Dedifferentiated amniotic fluid mesenchymal stem cell (primary cell): ENCODE measurements around the gene EPB41L5.
"Not testable (repeated sequence)": the region's sequence is repeated elsewhere in the genome, so short reads cannot be mapped to it uniquely, and the experiment has no call there.

Experiments used
- DNase-seq: peaks from one replicate; pipeline ENCODE4 v3.0.0-alpha.2; 2016; ENCODE audit errors: extremely low spot score

Gene EPB41L5

DNA sequence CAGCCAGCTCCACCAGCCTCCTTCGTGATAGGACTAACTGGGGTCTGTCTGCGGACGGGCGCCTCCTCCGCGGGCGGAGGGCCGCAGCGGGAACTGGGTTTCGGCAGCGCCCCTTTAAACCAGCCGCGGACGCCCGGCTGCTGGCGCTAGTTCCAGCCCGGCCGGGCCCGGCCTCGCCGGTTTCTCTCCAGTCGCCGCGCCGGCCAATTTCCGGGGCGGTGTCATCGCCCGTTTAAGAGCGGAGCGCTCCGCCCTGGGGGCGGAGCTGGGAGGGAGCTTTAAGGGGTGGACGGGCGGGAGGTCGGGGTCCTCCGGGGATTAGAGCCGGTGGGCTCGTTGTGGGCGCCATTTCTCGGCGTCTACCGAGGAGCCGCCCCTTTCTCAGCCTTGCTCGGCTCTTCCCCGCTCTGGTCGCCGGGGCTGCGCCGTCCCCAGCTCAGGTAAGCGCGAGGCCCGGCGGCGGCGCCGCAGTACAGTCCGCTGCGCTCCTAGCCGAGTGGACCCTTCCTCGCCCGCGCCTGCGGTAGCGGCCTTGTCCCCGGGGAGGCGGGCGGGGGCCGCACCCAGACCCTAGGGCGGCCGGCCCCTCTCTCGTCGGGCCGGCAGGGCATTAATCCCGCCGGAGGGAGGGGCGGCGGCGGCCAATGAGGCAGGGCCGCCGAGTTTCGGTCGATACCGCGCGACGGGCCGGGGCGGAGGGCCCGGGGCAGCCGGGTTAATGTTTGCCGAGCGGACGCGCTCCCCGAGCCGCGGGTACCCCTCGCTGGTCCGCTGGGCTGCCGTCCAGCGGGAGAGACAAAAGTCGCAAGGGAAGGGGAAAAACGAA, at the start of gene EPB41L5:
Gene EPB41L5, plus strand, starts transcription at position 307 of the 826 bp plus-strand sequence. CDS start 6,008 bp downstream, outside the sequence.
- DNase-seq: peak; percentile 83

GRCh38 chr2:119981896-119982295, 31.0 kb upstream of the EPB41L5 start:
- no peak for DNase-seq

DNA sequence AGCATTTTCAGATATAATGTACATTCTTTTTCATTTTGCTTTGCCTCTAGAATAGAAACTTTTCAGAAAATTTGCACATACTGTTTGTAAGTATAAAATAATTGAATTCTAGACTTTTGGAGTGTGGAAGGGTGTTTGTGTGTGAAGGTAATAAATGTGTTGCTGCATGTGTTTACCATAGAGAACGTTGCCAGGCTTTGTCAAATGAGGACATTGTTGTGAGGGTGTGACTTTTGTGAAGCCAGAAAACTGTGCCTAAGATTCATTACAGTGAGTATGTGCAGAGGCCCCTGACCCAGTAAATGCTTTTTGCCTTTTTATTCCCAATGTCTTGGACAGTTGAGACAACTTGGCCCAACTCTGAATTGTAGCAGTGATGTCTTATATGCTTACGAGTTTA, 30.4 kb upstream of the EPB41L5 start:
- no peak for DNase-seq

DNA sequence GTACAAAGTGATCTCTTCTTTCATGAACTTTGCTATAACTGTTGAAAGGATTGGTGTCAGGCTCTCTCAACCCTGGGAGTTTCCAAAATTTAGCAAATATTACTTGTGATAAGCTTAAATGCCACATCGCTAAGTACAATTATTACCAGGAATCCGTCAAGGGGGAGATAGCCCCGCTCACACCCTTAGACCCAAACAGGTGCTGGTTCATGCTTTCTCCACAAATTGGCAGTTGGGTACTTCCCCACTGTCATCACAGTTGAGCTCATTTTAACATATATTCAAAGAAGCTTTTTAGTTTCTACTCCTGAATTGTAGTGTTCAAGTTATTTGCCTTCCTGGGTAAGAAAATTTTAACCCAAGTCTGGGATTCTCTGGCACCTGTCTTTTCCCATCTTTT, 29.8 kb upstream of the EPB41L5 start:
- no peak for DNase-seq

DNA sequence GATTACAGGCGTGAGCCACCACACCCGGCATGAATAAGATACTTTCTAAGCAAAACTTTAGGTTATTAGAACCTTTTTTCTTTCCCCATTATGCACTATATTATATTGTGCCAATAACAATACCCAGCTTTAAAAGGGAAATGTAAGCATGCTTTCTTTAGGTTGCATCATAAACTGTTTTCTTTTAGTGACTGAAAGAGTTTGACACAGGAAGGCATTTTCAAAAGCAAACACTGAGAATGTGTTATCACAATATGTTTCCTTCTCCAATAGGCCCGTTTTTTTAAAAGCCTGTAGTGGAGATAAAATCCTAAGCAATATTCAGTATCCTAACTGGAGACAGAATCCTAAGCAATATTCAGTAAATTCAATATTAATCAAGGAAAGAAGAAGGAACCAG, 16.7 kb upstream of the EPB41L5 start:
- peak; percentile 75 for DNase-seq

- not testable (repeated sequence) for DNase-seq
These were observed 15.7 kb upstream of the EPB41L5 start for GRCh38 chr2:119996896-119997891.

GRCh38 chr2:120001471-120001870, 11.4 kb upstream of the EPB41L5 start:
- DNase-seq: no peak

- no peak for DNase-seq
These were observed 8.6 kb upstream of the EPB41L5 start for GRCh38 chr2:120004254-120004653.

DNA sequence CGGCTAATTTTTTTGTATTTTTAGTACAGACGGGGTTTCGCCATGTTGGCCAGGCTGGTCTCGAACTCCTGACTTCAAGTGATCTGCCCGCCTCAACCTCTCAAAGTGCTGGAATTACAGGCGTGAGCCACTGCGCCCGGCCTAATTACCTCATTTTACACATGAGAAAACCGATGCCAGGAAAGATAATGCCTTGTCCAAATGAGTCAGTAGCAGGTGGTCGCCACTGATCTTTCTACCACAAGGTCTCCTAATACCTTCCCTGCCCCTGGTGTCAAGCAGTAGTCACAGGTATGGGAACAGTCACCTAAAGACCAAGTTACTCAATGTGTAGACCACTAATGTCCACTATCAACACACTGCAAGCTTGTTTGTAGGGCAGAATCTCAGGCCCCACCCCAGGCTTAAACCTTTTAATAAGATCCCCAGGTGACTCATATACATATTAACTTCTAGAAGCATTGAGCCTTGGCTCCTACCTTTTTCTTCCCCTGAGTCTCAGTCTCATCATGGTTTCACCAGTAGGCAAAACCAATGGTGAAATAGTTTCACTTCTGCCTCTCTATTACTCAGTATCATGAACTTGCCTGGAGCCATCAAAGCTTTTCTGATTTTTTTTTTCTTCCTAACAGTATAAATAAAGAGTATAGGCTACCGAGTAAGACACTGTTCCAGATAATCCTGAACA, 6.9 kb upstream of the EPB41L5 start:
- no peak for DNase-seq

DNA sequence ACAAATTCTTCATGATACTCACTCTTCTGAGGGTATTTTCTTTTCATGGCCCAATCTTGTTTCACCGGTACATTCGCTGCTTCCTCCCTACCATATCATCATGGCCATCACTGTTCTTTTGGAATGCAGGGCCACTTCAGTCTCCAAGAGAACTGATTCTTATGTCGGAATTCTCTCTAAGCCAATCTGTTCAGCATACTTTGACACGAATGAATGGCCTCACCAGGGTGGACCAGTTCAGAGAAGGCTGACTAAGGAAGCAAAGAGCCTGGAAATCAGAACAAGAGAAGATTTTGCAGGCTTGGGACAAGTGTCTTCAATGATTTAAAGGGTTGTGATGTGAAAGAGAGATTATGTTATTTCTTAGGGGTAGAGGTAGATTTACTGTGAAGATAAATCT, 5.0 kb upstream of the EPB41L5 start:
- no peak for DNase-seq

GRCh38 chr2:120012363-120012762, 514 bp upstream of the EPB41L5 start:
- no peak for DNase-seq

- DNase-seq: no peak
These were observed 833 bp downstream of the EPB41L5 start for GRCh38 chr2:120013597-120014223.

- DNase-seq: no peak
These were observed 1.5 kb downstream of the EPB41L5 start for GRCh38 chr2:120014226-120014980.

DNA sequence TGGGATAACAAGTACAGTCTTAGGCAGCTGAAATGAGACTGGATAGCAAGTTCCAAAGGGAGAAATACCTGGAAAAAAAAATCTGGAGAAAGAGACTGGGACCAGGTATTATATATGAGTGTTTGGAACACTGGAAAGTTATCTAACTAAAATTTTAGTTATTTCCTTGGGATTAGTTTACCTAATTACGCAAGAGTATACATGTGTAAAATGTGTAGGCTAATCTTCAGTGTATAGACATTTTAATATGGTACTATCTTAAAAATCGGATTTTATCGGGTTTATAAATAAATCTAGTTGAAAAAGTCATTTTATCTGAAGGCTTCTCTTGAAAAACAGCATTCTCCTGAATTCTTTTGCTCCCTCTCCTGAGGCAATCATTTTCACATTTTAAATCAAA, 3.9 kb downstream of the EPB41L5 start:
- DNase-seq: no peak

DNA sequence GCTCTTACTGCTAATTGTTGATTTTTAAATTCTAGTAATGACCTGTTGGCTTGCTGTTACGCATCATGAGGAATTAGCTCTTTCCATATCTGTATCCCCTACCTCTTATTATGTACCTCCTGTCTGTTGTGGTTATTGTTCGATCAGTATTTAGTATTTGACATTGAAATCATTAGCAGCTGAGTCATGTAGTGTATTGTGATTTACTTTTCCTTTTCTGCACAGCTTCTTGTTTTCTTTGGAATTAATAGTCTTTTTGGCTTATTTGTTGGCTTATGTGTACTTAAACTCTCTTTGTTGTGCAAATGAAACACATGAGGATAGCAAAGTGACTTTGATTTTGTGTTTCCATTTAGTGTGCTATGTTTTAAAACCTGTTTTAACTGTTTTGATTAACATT, 4.3 kb downstream of the EPB41L5 start:
- no peak for DNase-seq

DNA sequence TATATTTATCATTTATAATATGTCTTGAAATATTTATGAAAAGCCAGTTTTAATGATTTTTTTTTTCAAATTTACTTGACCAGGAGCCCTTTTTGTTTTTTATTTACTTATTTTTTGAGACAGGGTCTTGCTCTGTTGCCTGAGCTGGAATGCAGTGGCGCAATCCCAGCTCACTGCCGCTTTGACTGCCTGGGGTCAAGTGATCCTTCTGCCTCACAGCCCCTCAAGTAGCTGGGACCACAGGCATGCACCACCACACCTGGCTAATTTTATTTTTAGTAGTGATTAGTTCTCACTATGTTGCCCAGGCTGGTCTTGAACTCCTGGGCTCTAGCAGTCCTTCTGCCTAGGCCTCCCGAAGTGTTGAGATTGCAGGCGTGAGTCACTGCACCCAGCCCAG, 5.7 kb downstream of the EPB41L5 start:
- DNase-seq: no peak

DNA sequence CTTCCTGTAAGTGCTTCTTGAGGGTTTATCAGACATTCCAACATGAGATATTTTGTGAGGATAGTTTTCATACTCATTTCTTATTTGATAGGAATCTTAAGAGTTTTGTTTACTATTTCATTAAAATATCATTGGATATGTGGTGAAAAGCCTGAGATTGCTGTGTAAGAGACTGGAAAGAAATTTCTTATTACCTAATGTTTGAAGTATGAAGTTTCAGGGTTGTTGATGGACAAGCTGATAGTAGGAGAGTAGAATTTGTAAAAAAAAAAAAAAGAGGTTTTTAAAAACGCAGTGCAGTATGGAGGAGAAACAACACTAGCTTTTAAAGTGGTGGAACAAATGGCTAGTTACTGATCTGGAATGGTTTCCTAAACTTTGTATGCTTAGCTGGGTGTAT, 7.7 kb downstream of the EPB41L5 start:
- DNase-seq: peak; percentile 57

DNA sequence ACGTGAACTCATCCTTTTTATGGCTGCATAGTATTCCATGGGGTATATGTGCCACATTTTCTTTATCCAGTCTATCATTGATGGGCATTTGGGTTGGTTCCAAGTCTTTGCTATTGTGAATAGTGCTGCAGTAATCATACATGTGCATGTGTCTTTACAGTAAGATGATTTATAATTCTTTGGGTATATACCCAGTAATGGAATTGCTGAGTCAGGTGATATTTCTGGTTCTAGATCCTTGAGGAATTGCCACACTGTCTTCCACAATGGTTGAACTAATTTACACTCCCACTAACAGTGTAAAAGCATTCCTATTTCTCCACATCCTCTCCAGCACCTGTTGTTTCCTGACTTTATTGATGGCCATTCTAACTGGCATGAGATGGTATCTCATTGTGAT, 9.6 kb downstream of the EPB41L5 start:
- not testable (repeated sequence) for DNase-seq

DNA sequence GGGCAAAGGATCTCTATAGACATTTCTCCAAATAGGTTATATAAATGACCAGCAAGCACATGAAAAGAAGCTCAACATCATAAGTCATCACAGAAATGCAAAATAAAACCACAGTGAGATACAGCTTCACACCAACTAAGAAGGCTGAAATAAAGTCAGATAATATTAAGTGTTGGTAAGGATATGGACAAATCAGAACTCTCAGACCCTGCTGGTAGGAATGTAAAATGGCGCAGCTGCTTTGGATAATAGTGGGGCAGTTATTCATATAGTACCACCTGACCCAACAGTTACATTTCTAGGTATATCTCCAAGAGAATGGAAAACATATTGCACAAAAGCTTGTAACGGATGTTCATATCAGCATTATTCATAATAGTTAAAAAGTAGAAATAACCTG, 14.0 kb downstream of the EPB41L5 start:
- peak; percentile 7 for DNase-seq

DNA sequence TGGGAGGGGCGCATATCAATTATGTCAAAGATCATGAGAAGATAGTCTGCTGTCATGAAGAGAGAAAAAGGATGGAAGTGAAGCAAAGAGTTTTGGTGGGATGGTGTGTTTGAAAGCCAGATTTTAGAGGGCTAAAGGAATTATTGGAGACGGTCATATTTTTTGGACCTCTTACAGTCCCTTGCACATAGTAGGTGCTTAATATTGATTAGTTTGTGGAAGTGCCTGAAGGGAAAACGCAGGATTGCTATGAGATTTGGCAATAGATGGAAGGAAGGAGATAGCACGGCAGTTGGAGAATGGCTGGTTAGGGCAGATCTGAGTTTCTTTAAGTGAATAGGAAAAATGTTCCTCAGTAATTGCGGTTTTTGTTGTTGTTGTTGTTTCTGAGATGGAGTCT, 15.9 kb downstream of the EPB41L5 start:
- DNase-seq: no peak
